ENCODE data around the gene SLC24A4. TPM values are rescaled to one million over a fixed set of nuclear protein-coding genes. Genes with fewer than 3 reads are reported as not detected.

SLC24A4 gene, protein sequence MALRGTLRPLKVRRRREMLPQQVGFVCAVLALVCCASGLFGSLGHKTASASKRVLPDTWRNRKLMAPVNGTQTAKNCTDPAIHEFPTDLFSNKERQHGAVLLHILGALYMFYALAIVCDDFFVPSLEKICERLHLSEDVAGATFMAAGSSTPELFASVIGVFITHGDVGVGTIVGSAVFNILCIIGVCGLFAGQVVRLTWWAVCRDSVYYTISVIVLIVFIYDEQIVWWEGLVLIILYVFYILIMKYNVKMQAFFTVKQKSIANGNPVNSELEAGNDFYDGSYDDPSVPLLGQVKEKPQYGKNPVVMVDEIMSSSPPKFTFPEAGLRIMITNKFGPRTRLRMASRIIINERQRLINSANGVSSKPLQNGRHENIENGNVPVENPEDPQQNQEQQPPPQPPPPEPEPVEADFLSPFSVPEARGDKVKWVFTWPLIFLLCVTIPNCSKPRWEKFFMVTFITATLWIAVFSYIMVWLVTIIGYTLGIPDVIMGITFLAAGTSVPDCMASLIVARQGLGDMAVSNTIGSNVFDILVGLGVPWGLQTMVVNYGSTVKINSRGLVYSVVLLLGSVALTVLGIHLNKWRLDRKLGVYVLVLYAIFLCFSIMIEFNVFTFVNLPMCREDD
- under 1 TPM; 0.20 to 0.37 (median 0.27) TPM for polyA plus RNA-seq (ENCODE audit: insufficient read length in 4 of 4)

DNA sequence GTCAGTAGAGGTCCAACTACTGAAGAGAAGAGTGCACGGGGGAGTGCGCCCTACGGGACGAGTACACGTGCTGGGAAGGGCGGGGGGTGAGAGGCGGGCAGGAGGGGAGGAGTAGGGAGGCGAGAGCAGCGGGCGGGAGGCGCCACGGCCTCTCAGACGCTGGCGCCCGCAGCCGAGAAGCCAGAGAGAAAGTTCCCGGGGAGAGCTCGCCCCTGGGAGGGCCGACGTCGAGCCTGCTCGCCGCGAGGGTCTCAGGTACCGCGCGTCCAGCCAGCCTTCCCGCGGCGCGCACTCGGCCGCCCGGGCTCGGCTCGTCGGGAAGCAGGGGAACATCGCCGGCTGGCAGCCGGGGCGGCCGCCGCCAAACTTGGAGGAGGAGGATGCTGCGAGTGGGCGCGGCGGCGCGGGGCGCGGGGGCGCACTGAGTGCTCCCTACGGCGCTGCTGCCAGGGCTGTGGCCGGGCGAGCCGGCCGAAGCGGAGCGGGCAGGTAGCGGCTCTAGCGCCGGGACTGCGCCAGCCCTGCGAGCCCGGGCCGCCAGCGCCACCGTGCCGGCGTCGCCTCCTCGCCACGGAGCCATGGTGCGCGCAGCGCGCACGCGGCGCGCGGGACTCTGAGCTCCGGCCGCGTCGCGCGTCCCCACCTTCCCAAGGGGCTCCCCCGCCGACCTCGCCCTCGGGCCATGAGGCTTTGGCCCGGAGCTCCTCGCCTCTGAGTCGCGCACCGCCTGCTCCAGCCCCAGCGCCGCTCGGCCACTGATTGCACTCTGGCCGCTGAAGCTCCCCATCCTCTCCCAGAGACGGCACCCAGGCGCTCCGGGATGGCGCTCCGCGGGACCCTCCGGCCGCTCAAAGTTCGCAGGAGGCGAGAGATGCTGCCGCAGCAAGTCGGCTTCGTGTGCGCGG lies at the start of gene SLC24A4:
SLC24A4 (plus strand) TSS at position 155 of the 905 bp plus-strand sequence; CDS start at position 821, 666 bp downstream.
- DNase-seq (ENCODE audit: low read depth in 4 of 4, low spot score in 2 of 4) = no peak

DNA sequence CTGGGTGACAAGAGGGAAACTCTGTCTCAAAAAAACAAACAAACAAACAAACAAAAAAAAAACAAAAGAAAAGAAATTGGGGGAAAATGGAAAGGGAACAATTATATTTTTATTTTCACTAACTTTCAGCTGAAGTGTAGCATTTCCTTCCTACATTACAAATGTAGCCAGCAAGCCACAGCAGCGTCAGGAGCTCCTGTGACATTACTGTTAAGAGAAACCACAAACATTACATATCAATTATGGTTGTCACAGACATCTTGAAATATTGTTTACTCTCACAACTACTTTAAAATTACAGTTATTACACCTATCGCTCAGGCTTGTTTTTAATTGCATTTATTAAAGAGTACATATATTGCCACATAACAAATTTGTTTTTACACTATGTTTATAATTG lies 49.8 kb upstream of the SLC24A4 start:
- DNase-seq (ENCODE audit: low read depth in 4 of 4, low spot score in 2 of 4) = no peak

DNA sequence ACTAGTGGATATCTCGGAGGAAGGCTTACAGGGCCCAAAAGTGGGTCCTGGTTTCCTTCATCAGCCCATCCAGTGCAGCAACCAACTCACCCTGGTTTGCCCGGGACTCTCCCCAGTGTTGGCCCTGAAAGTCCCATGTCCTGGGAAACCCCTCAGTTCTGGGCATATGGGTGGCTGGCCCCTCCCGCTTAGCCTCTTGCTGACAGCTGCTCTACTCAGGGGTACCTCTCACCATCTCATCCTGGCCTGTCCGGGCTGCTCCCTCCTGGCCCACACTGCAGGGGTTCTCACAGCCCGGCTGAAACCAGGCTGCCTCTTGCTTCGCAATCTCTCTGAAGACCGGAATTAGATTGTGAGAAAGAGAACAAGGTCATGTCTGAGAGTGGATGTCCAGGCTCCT lies 48.9 kb upstream of the SLC24A4 start:
- DNase-seq (ENCODE audit: low read depth in 4 of 4, low spot score in 2 of 4) = no peak

DNA sequence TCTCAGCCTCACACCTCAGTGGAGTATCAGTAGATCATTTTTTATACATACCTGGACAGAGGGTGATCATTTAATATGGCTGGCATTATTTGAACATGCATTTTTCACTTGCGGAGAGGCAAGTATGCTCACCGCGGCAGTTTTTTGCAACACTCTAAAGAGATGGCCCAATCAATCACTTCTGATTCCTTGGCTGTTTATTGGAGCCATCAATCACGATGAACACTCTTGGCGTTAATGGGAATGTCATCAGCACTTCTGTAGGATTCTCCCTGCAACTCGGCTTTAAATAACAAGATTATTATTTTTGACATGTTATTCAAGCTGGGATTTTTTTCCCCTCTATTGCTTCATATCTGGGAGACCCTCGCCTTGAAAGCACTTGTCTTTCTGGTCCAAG lies 46.9 kb upstream of the SLC24A4 start:
- DNase-seq (ENCODE audit: low read depth in 4 of 4, low spot score in 2 of 4) = no peak

DNA sequence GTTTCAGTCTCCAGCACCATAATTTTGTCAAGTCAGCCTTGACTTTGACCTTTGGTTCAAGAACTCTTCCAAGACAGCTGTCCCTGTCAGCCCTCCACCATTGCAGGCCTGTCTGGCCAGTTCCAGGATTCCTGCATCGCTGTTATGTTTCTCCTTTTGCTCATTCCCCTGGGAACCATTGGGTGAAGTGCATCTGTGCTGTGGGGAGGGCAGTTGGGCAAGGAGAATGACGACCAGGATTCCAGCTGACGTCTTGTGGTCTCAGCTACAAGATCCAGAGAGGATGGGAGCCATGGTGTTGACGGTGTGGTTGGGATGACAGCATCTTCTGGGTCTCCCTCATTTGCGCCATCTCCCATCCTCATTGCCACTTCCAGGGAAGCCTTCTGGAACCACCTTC lies 45.9 kb upstream of the SLC24A4 start:
- no peak for DNase-seq (ENCODE audit: low read depth in 4 of 4, low spot score in 2 of 4)

DNA sequence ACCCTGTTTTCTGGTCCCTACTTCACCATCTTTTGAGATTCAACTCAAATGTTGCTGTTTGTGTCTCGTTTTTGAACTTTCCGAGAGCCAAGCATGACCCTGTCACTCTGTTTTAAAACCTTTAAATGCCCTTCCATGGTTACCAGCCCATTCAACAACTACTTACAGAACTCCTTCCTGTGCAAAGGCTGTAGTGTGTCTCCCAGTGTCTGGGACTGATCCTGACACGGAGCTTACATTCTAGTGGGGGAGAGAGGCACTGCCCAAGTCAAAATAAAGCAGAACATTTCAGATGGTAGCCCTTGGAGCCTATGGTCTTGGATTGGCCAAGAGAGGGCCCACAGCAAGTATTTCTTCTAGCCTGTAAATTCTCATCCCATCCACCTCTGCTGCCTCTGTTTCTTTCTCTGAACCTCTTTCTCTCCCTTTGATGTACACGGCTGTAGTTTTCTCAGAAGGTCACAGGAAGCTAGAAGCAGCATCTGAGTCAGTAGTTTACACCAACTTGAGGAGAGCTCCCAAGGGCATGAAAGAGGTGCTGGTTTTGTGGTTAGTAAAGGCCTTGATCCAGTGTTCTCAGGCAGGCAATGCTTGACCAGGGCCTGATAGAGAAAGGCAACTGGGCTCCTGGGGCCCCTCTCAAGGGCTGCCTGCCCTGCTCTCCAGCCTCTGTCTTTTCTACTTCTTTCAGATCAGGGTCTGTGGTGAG lies 42.3 kb upstream of the SLC24A4 start:
- DNase-seq (ENCODE audit: low read depth in 4 of 4, low spot score in 2 of 4) = no peak

DNA sequence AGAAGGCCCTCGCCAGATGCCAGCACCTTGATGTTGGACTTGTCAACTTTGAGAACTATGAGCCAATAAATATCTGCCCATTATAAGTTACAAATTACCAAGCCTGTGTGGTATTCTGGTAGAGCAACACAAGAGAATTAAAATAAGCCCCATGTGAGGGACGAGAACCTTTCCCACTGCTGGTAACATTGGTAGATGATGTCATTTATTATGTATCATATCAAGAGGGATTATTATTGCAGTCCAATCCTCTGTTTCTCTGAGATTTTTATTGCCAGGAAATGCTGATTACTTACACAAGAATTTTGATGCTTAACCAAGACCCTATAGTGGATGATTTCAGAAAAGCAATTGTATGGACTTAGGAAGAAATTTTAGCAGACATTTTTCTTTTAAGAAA lies 40.3 kb upstream of the SLC24A4 start:
- no peak for DNase-seq (ENCODE audit: low read depth in 4 of 4, low spot score in 2 of 4)

DNA sequence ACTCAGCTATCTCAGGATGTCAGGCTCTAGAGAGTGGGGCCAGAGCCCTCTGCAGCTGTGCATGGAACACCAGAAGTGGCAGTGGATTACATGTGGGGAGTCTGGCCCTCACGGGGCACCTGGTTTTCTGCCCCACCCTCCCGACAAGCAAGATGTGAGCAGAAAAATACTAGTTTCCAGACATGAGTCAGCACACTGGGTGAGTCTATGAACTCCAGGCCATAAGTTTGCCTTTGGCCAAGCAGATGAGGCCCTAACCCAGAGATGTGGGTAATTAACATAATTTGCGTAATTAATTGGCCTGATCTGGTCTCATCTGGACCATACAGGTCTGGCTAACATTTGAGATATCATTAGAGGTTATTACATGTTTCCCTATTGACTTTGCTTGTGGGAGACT lies 37.7 kb upstream of the SLC24A4 start:
- no peak for DNase-seq (ENCODE audit: low read depth in 4 of 4, low spot score in 2 of 4)

DNA sequence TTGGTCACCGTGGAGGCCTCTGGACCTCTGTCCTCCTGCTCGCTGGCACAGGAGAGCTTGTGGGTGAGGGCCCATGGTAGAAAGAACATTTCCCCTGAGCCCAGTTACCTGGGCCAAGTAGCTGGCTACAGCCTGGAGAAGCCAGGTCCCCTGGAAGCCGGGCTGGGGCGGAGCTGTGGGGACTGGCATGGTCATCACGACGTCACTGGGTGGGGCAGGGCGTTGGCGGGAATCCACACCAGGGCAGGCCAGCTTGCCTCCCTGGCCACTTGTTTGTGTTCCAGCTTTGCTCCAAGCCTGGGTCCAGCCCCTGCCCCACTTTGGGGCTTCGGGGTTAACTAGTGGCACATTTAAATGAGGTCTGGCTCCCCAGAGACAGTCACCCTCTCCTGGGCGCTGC lies 35.0 kb upstream of the SLC24A4 start:
- DNase-seq (ENCODE audit: low read depth in 4 of 4, low spot score in 2 of 4) = no peak

DNA sequence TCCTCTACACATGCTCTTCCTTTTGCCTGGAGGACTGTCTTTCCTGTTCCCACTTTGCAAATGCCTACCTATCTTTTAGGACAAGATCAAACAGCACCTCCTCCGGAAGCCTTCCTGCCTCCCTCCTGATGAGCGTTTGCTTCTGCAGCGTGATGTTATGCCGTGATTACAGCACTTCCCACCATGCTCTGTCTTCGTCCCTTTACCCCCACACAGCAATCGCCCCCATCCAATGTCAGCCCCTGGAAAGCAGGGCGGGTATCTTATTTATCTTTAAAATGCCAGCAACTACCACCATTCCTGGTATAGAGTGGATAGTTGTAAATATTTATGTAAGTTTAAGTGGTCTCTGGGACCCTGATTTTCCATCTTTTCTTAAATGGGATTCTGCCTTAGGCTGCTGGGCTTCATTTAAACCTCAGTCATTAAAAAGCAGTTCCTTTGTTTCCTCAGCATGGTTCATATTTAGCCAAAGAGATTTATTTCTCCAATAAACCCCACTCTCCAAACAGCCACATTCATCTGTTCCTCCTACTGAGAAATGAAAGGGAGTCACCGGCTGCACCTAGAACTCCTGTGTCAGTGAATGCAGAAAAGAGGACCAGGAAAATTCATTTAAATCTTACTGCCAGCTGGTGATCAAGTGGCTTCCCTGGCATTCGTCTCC lies 33.8 kb upstream of the SLC24A4 start:
- no peak for DNase-seq (ENCODE audit: low read depth in 4 of 4, low spot score in 2 of 4)

DNA sequence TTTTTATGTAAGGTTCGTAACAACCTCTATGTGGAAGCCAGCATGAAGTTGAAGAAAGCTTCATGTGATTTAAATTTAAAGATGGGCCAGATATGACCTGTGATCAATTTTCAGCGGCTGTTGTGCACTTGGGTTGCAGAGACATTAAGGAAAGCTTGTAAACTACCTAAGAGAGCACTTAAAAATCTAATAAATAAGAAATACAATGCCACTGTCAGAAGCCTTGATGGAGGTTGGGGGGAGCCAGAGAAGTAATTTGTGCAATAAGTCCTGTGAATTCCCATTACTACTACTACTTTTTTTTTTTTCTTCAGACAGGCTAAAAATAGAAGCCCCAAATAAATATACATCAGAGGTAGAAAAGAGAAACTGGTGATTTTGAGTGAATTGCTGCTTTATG lies 30.3 kb upstream of the SLC24A4 start:
- no peak for DNase-seq (ENCODE audit: low read depth in 4 of 4, low spot score in 2 of 4)

DNA sequence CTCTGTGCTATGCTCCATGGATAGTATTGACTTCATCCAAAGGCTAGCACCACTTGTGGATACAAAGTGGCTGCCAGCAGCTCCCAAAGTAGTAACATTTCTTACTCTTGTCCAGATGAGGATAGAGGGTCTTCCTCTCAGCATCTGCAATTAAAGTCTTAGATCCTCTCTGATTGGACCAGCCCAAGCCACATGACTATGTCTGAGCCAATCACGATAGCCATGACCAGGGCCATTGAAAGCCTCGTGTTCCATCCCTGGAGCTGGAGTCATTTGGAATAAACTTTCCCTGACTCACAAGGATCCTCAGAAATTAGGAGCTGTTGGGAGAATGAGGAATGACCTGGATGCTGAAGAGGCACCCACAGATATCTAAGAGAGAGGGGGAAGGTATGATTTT lies 28.5 kb upstream of the SLC24A4 start:
- DNase-seq (ENCODE audit: low read depth in 4 of 4, low spot score in 2 of 4) = no peak

DNA sequence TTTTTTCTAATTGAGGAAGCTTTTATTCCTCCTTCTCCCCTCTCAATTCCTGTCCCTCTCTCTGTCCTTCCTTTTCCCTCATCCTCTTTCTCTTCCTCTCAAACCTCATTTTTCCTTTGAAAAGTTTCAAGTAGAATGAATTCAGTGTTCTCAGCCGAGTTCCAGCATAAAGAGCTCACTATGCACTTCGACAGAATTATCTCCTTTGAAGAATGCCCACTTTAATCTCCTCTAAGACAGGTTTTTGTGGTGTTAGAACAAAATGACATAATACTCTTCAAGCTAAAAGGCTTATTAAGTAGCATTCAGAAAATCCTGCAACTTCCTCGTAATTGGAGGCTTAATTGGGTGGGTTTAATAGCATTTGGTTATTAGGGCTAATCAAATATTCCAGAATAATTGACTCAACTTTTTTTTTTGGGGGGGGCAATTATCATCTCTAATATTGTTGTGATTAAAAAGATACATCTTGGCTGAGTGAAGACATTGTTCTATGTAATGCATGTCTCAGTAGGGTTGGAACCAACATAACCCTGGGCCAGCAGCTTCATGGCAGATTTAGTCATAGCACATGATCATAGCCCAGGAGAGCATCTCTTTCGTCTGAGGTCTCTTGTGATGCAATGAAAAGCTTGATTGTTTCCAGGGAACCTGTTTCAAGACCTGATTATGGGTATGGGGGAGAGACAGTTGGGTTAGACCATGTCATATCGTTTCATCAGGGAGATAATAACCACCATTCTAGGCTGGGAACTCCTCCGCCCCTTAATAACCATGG lies 25.0 kb upstream of the SLC24A4 start:
- DNase-seq (ENCODE audit: low read depth in 4 of 4, low spot score in 2 of 4) = no peak

DNA sequence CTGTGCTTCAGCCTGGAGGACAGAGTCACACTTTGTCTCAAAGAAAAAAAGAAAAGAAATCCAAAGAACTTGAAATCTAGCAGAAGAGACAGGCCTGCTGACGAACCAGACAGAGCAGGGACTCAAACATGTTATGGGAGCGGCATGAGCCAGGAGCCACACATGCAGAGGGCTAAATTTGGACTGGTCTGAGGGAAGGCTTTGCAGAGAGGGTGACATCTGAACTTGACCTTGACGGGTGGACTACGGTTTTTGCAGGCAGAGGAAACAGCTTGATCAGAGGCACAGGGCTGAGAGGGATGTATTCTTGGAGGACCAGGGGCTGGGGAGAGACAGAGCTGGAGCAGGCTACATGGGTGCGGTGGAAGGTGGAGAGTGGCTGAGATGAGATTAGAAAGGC lies 20.5 kb upstream of the SLC24A4 start:
- DNase-seq (ENCODE audit: low read depth in 4 of 4, low spot score in 2 of 4) = no peak

DNA sequence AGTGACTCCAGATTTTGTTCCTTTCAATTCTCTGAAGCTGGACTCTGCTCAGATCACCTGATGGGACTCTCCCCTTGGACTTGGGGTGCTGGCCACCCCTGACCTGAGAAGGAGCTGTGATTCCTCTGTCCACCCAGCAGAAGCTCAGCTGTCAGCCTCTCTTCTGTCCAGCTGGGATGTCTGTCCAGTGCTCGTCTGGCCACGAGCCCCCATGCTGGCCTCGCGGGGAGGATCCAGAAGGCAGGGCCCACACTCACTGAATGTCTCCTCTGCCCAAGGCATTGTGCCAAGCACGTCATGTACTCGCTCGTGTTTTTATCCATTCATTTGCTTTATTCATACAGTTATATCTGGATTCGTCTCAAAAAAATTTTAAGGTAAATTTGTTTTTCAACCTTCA lies 14.2 kb upstream of the SLC24A4 start:
- DNase-seq (ENCODE audit: low read depth in 4 of 4, low spot score in 2 of 4) = no peak

DNA sequence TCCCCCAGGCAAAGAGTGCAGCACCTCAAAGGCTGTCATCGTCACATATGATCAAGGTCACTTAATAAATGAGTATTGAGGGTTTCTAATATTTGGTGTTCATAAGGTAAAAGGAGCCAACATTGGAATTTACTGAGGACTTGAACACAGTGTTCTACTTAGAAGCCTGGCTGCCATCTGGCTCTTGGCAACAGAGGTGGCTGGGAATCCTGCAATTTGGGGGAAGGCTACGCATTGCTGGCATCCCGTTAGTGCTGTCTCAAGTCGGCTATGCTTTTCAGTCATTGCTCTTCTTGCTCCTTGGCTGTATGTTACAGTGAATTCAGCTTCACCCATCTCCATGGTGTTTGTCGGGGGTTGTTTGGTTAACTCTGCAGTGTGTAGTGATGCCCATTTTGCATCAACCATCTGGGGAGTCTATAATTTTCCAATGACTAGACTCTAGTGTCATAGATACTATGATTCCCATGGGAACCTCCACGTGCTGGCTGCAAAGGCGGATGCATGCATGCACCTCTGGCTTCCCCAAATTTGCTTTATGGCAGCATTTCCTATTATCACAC lies 12.9 kb upstream of the SLC24A4 start:
- no peak for DNase-seq (ENCODE audit: low read depth in 4 of 4, low spot score in 2 of 4)

DNA sequence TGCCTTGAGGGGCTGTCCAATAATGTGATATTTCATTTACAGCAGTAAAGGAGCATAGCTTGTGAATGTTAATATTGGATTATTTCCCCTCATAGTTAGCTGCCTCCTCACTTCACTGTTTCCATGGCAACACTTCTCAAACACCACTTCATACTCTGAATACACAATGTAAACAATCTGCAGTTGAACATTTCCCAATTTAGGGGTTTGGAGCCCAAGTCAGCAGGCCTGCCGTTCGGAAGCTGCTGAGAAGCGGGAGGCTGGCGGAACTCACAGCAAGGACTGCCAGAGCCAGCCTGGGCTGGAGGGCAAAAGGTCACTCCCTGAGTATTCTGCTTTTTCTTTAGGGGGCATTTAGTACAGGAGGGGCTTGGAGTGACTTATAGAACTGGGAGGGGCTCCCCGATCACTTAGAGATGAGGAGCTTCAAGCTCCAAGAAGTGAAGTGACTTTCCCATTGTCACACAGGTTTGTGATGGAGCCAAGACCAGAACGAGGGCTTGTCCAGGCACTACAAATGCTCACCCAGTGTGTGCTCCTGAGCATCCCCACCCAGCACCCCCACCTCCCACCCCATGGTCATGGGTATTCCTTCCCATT lies 12.1 kb upstream of the SLC24A4 start:
- DNase-seq (ENCODE audit: low read depth in 4 of 4, low spot score in 2 of 4) = no peak

DNA sequence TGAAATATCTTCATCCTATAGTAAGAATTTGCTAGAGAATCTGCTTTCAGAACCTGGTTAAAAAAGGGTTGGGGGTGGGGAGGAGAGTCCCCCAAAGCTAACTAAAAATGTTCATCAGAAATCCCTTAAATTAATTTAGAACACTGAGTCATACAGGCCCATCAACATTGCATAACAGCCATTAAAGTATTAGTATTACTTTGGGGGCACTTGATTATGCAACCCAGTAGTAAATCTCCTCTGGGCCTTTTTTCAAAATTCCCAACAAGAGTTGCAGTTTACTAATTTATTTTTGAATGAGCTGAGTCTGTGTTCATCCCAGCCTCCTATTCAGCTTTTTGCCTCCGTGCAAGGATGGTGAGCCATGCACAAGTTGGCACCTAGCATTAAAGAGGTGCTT lies 8.8 kb upstream of the SLC24A4 start:
- no peak for DNase-seq (ENCODE audit: low read depth in 4 of 4, low spot score in 2 of 4)
